SK-N-SH (cell line): ENCODE measurements around the gene GMNN.

ENCODE experiments used
- CTCF ChIP-seq: fragments of 200-600 bp; sonication (generic); IDR thresholded peaks from 2 replicates; pipeline ENCODE4 v1.6.1; 2017; ENCODE audit warnings: antibody characterized with exemption, mild to moderate bottlenecking, moderate library complexity
- EP300 ChIP-seq, 2 experiments: IDR thresholded peaks; 2 replicates each; pipeline versions ENCODE4 v1.4.0 to v1.6.1; 2012; ENCODE audit warnings: borderline replicate concordance in 1 of 2, low read depth in 1 of 2, low read length in 1 of 2
- FOXM1 ChIP-seq: IDR thresholded peaks from 2 replicates; pipeline ENCODE4 v1.4.0; 2012; ENCODE audit warnings: low read depth, mild to moderate bottlenecking
- PBX3 ChIP-seq: IDR thresholded peaks from 2 replicates; pipeline ENCODE4; 2012
- POLR2AphosphoS5 ChIP-seq: IDR thresholded peaks from 2 replicates; pipeline ENCODE4 v1.6.1; 2012; ENCODE audit warnings: low read depth, low read length
- RAD21 ChIP-seq: IDR thresholded peaks from 2 replicates; pipeline ENCODE4 v1.6.1; 2012; ENCODE audit warnings: mild to moderate bottlenecking, low read length
- RCOR1 ChIP-seq: fragments of 150-350 bp; IDR thresholded peaks from 2 replicates; pipeline ENCODE4 v1.6.1; 2017; ENCODE audit warnings: antibody characterized with exemption, low read length
- RFX5 ChIP-seq: IDR thresholded peaks from 2 replicates; pipeline ENCODE4 v1.6.1; 2012; ENCODE audit warnings: mild to moderate bottlenecking, improper control_type of control experiment, low read length
- TAF1 ChIP-seq: IDR thresholded peaks from 2 replicates; pipeline ENCODE4 v1.6.1; 2012; ENCODE audit warnings: low read depth, mild to moderate bottlenecking, low read length, moderate library complexity, borderline replicate concordance
- USF1 ChIP-seq: IDR thresholded peaks from 2 replicates; pipeline ENCODE4 v1.4.0; 2012; ENCODE audit warnings: low read depth, borderline replicate concordance

- TF ChIP-seq CTCF (no peak), RCOR1 (no peak), RAD21 (no peak), POLR2AphosphoS5 (no peak), USF1 (no peak), FOXM1 (no peak), EP300 (IDR thresholded peaks at IDR 0.05; ENCODE audit: borderline replicate concordance in 1 of 2, low read depth in 1 of 2, low read length in 1 of 2) (no peak), PBX3 (no peak), TAF1 (no peak), RFX5 (no peak)
Observed at GRCh38 chr6:24761851-24762250, 12.9 kb upstream of the GMNN start.
